Activated T-cell treated with anti-CD3 and anti-CD28 coated beads, Interleukin-2, amount 50 U/mL, for 48 hours (primary cell): ENCODE results near the gene PLEK.
"Not testable (repeated sequence)": the region's sequence is repeated elsewhere in the genome, so short reads cannot be mapped to it uniquely, and the experiment has no call there.

ENCODE experiments used
- DNase-seq, 2 experiments: peaks; one replicate each; pipeline ENCODE4 v3.0.0-alpha.2; 2020

Gene PLEK

GRCh38 chr2:68386365-68386764, 21.3 kb downstream of the PLEK start:
- DNase-seq: no peak

GRCh38 chr2:68387408-68388350, 22.6 kb downstream of the PLEK start:
- DNase-seq: no peak

GRCh38 chr2:68388358-68388757, 23.3 kb downstream of the PLEK start:
- no peak for DNase-seq

- no peak for DNase-seq
These were observed 23.7 kb downstream of the PLEK start for GRCh38 chr2:68388772-68389171.

- no peak for DNase-seq
These were observed 25.0 kb downstream of the PLEK start for GRCh38 chr2:68390114-68390513.

GRCh38 chr2:68390586-68390985, 25.5 kb downstream of the PLEK start:
- no peak for DNase-seq

- DNase-seq: no peak
These were observed 26.0 kb downstream of the PLEK start for GRCh38 chr2:68391099-68391498.

- no peak for DNase-seq
These were observed 26.8 kb downstream of the PLEK start for GRCh38 chr2:68391869-68392268.

GRCh38 chr2:68396093-68396492, 31.0 kb downstream of the PLEK start:
- no peak for DNase-seq

GRCh38 chr2:68397704-68398263, 32.7 kb downstream of the PLEK start:
- DNase-seq: not testable (repeated sequence)

- no peak for DNase-seq
These were observed 38.1 kb downstream of the PLEK start for GRCh38 chr2:68403199-68403644.

- no peak for DNase-seq
These were observed 39.1 kb downstream of the PLEK start for GRCh38 chr2:68404164-68404563.

- DNase-seq: no peak
These were observed 40.1 kb downstream of the PLEK start for GRCh38 chr2:68404893-68405799.

GRCh38 chr2:68411397-68412126, 46.5 kb downstream of the PLEK start:
- DNase-seq: no peak

- no peak for DNase-seq
These were observed 47.2 kb downstream of the PLEK start for GRCh38 chr2:68412127-68412819.

- no peak for DNase-seq
These were observed 48.4 kb downstream of the PLEK start for GRCh38 chr2:68413466-68413865.

GRCh38 chr2:68414452-68414851, 49.4 kb downstream of the PLEK start:
- no peak for DNase-seq

GRCh38 chr2:68414876-68415275, 49.8 kb downstream of the PLEK start:
- DNase-seq: no peak

- DNase-seq: no peak
These were observed 50.4 kb downstream of the PLEK start for GRCh38 chr2:68415521-68415920.

- DNase-seq: no peak
These were observed 51.1 kb downstream of the PLEK start for GRCh38 chr2:68416081-68416675.

- DNase-seq: no peak
These were observed 52.8 kb downstream of the PLEK start for GRCh38 chr2:68417926-68418325.
